ENCODE results near the gene ZCCHC14. TPM values are rescaled to one million over a fixed set of nuclear protein-coding genes. Genes with fewer than 3 reads are reported as not detected.
A peak's percentile ranks its signal among the peaks of the same experiment; 100 is the strongest.

ZCCHC14 gene
- total and polyA plus RNA-seq, 2 of the 13 experiments (the other 11 are each of a cell fraction or from before 2014, with no cell fraction given), result 12.4 to 12.5 TPM

DNA sequence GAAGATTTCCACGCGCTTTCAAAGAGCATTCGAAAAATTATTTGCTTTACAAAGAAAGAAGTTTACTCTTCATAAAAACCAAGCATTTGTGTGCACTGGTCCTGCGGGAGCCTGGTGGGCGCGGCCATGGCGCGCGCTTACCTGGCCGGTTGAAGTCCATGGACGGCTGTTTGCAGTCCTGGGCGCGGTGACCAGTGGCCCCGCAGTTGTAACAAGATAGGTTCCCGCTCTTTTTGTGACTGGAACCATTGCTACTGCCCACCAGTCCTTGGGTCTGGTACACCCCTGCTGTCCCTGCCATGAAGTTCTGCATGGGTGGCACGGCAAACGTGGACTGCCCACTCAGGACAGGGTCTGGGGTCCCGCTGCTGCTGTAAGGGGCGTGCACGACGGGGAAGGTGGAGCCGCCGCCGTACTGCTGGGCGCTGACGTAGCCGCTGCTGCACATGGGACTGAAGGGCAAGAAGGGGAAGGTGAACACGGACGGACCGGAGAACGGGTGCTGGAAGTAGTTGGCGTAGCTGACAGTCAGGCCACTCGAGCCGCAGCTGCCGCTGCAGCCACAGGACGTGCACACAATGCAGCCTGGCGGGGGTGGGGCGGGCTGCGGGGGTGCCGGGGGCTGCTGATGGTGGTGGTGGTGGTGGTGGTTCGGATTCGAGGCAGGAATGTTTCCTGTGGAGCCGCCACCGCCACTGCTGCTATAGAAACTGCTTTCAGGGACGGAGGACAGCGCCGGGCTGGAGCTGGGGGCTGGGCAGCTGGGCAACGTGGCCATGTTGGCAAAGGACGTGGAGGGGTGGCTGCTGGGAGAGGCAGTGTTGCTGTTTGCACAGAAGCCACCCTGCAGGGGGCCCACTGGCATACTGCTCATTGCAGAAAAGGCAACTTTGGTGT, 81.2 kb downstream of the ZCCHC14 start:
- Histone ChIP-seq H3K27ac (ENCODE audit: extremely low read length, insufficient read depth, low read length) (no peak overlapping the region), H3K36me3 (replicated peaks in 1 of 2; ENCODE audit: control insufficient read depth in 1 of 2, insufficient read depth in 2 of 2, low read length in 2 of 2) (peaks cover 42 to 74% of the 10 kb centered on the region in 2 experiments), H3K9me3 (ENCODE audit: low read length) (no peaks in the 10 kb centered on the region), H2AFZ (ENCODE audit: low read length) (no peak overlapping the region), H3K79me2 (ENCODE audit: insufficient read depth, low read length) (no peaks in the 10 kb centered on the region), H4K20me1 (ENCODE audit: insufficient read depth, low read length) (no peaks in the 10 kb centered on the region), H3K4me3 (replicated peaks in 1 of 3; ENCODE audit: insufficient read depth in 1 of 3, low read depth in 2 of 3, low read length in 3 of 3) (no peak overlapping the region), H3K9ac (ENCODE audit: insufficient read depth, low read depth, low read length) (no peak overlapping the region), H3K27me3 (ENCODE audit: control insufficient read depth in 1 of 2, insufficient read depth in 2 of 2, low read length in 2 of 2) (no peaks in the 10 kb centered on the region), H3K4me2 (ENCODE audit: low read depth, low read length) (no peak overlapping the region), H3K4me1 (ENCODE audit: insufficient read depth, low read length) (no peaks in the 10 kb centered on the region)
- ATAC-seq, result no peak
- CTCF ChIA-PET (ENCODE audit: low intra/inter-chr PET ratio, low total read pairs), result no interaction called here
- WGBS (ENCODE audit: low lambda C conversion rate), result 96% methylated on average over 49 of the region's 49 CpGs
- BruUV-seq (replicated peaks), result no TSS peak
- TF ChIP-seq ZNF768 (CRISPR knock-in tag; IDR thresholded peaks at IDR 0.05), result peak; percentile 20; the same call in 1 of the 2 replicates
- TF ChIP-seq AGO2 (optimal IDR thresholded peaks at IDR 0.05; ENCODE audit: low read depth, low read length), result peak; percentile 49
- TF ChIP-seq HNRNPUL1 (IDR thresholded peaks at IDR 0.05; ENCODE audit: low read depth, low read length), result no peak
- TF ChIP-seq ONECUT2 (CRISPR knock-in tag; IDR thresholded peaks at IDR 0.05), result no peak
- no peak for TF ChIP-seq ZNF24 (IDR thresholded peaks at IDR 0.05)
- no peak for TF ChIP-seq TOPORS (CRISPR knock-in tag; IDR thresholded peaks at IDR 0.05)
- no peak for TF ChIP-seq ZSCAN22 (CRISPR knock-in tag; IDR thresholded peaks at IDR 0.05)
- 0 out of 2 replicates have a peak, but pooled peaks have one; percentile 62 for TF ChIP-seq ZC3H13 (CRISPR knock-in tag; IDR thresholded peaks at IDR 0.05)
- TF ChIP-seq, protein P1, sequence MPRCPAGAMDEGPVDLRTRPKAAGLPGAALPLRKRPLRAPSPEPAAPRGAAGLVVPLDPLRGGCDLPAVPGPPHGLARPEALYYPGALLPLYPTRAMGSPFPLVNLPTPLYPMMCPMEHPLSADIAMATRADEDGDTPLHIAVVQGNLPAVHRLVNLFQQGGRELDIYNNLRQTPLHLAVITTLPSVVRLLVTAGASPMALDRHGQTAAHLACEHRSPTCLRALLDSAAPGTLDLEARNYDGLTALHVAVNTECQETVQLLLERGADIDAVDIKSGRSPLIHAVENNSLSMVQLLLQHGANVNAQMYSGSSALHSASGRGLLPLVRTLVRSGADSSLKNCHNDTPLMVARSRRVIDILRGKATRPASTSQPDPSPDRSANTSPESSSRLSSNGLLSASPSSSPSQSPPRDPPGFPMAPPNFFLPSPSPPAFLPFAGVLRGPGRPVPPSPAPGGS (CRISPR knock-in tag; IDR thresholded peaks at IDR 0.05), result no peak
- TF ChIP-seq ZNF724P (CRISPR knock-in tag; IDR thresholded peaks at IDR 0.05; ENCODE audit: borderline replicate concordance), result no peak
- TF ChIP-seq ARHGAP35 (CRISPR knock-in tag; IDR thresholded peaks at IDR 0.05; ENCODE audit: borderline replicate concordance), result no peak
- no peak for TF ChIP-seq ZSCAN31 (CRISPR knock-in tag; IDR thresholded peaks at IDR 0.05; ENCODE audit: low read depth)
- TF ChIP-seq, protein P2, sequence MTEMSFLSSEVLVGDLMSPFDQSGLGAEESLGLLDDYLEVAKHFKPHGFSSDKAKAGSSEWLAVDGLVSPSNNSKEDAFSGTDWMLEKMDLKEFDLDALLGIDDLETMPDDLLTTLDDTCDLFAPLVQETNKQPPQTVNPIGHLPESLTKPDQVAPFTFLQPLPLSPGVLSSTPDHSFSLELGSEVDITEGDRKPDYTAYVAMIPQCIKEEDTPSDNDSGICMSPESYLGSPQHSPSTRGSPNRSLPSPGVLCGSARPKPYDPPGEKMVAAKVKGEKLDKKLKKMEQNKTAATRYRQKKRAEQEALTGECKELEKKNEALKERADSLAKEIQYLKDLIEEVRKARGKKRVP (CRISPR knock-in tag; IDR thresholded peaks at IDR 0.05), result no peak
- TF ChIP-seq ZNF484 (CRISPR knock-in tag; IDR thresholded peaks at IDR 0.05; ENCODE audit: borderline replicate concordance, low read depth), result no peak
- POLR2A ChIA-PET, result no interaction called here
- intact Hi-C loops (cut with micrococcal nuclease; ENCODE audit: unreplicated experiment) (no loop called here), in situ Hi-C loops (cut with HindIII; ENCODE audit: extremely low pct_ligation_motif_present, low pct_unique_long_range_greater_than_20kb) (no loop called here)
- FAIRE-seq, result no peak
- no peak for DNase-seq (ENCODE audit: low spot score)

Measured in HepG2 (cell line).